KOPT-K1 (cell line): ENCODE measurements around the gene ERVFRD-1.
"Not testable (repeated sequence)": the region's sequence is repeated elsewhere in the genome, so short reads cannot be mapped to it uniquely, and the experiment has no call there.

Source experiments
- H3K27ac ChIP-seq: fragments of 200-600 bp; sonication (generic); 2 replicates; pipeline ENCODE4 v1.5.1; 2016; ENCODE audit warnings: antibody characterized with exemption, mild to moderate bottlenecking, low read depth, low read length; ENCODE audit not compliant: poor library complexity, severe bottlenecking
- H3K36me3 ChIP-seq: fragments of 200-600 bp; sonication (generic); 2 replicates; pipeline ENCODE4 v1.5.1; 2017; ENCODE audit warnings: antibody characterized with exemption, mild to moderate bottlenecking, low read length, moderate library complexity; ENCODE audit not compliant: insufficient read depth
- H3K9me3 ChIP-seq: fragments of 200-600 bp; sonication (generic); 2 replicates; pipeline ENCODE4 v1.5.1; 2017; ENCODE audit warnings: antibody characterized with exemption, low read length, mild to moderate bottlenecking; ENCODE audit not compliant: insufficient read depth, poor library complexity, severe bottlenecking

Gene ERVFRD-1

GRCh38 chr6:11111769-11112437, 378 bp upstream of the ERVFRD-1 start:
- no peaks in the 10 kb centered on the region for H3K9me3 ChIP-seq
- H3K36me3 ChIP-seq: no peaks in the 10 kb centered on the region
- peak overlapping the region; percentile 59 for H3K27ac ChIP-seq

DNA sequence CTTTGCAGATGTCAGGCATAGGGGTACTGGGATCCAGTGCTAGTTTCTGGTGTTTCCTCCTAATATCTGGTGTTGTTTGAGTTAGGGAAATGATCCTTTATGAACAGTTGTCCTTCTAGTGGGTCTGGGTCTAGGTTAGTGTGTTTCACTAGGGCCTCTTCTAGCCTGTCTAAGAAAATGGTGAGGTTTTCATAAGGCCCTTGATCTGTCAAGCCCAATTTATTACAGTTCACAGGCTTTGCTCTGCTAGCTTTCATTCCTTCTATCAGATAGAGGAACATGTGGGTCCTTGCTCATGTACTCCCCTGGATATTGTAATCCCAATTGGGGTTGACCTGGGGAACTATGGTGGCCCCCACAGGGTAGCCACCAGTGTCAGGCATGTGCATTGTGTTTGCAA, 2.8 kb downstream of the ERVFRD-1 start:
- H3K27ac ChIP-seq: no peak overlapping the region
- no peaks in the 10 kb centered on the region for H3K36me3 ChIP-seq
- no peaks in the 10 kb centered on the region for H3K9me3 ChIP-seq

GRCh38 chr6:11103065-11103464, 8.5 kb downstream of the ERVFRD-1 start:
- Histone ChIP-seq H3K27ac (peak overlapping the region; percentile 65), H3K36me3 (peaks cover 11% of the 10 kb centered on the region; the same call in 1 of the 2 replicates), H3K9me3 (peaks cover 17% of the 10 kb centered on the region)

DNA sequence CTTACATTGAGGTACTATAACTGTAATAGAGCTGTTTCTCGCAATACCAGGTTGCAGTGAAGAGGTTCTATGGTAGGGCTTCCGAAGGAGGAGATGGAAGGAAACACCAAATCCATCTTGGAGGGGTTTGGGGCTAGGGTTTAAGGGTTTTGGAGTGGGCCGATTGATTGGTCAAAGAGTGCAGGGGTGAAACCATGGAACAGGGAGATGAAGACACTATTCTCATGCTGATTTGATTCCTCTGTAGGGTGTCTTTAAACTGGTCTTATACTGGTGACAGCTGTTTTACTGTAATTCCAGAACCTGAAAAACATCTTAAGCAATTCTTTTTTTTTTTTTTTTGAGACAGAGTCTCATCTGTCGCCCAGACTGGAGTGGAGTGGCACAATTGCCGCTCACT, 10.1 kb downstream of the ERVFRD-1 start:
- Histone ChIP-seq H3K36me3 (peaks cover 11% of the 10 kb centered on the region; the same call in 1 of the 2 replicates), H3K27ac (no peak overlapping the region), H3K9me3 (peaks cover 17% of the 10 kb centered on the region)

- peaks cover 17% of the 10 kb centered on the region for H3K9me3 ChIP-seq
- peaks cover 11% of the 10 kb centered on the region; the same call in 1 of the 2 replicates for H3K36me3 ChIP-seq
- no peak overlapping the region for H3K27ac ChIP-seq
These were observed 13.5 kb downstream of the ERVFRD-1 start for GRCh38 chr6:11098004-11098403.

DNA sequence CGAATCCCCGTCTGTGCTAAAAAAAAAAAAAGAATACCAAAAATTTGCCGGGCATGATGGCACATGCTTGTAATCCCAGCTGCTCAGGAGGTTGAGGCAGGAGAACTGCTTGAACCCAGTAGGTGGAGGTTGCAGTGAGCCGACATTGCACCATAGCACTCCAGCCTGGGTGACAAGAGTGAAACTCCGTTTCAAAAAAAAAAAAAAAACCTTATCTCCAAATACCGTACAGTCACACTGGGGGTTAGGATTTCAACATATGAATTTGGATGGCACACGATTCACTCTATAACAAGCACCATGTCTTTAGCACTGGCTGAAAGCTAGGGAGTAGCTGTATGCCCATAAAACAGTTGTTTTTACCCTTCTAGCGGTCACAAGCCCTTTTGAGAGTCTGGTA, 14.0 kb downstream of the ERVFRD-1 start:
- H3K9me3 ChIP-seq: peaks cover 17% of the 10 kb centered on the region
- peaks cover 11% of the 10 kb centered on the region; the same call in 1 of the 2 replicates for H3K36me3 ChIP-seq
- no peak overlapping the region for H3K27ac ChIP-seq

GRCh38 chr6:11096109-11096508, 15.4 kb downstream of the ERVFRD-1 start:
- Histone ChIP-seq H3K27ac (peak overlapping the region; percentile 6), H3K9me3 (peaks cover 8% of the 10 kb centered on the region), H3K36me3 (peaks cover 11% of the 10 kb centered on the region; the same call in 1 of the 2 replicates)

- Histone ChIP-seq H3K27ac (peak overlapping the region; percentile 91), H3K36me3 (0 out of 2 replicates have a peak, but pooled peaks cover 6% of the 10 kb centered on the region), H3K9me3 (no peaks in the 10 kb centered on the region)
These were observed 16.6 kb downstream of the ERVFRD-1 start for GRCh38 chr6:11094941-11095340.

DNA sequence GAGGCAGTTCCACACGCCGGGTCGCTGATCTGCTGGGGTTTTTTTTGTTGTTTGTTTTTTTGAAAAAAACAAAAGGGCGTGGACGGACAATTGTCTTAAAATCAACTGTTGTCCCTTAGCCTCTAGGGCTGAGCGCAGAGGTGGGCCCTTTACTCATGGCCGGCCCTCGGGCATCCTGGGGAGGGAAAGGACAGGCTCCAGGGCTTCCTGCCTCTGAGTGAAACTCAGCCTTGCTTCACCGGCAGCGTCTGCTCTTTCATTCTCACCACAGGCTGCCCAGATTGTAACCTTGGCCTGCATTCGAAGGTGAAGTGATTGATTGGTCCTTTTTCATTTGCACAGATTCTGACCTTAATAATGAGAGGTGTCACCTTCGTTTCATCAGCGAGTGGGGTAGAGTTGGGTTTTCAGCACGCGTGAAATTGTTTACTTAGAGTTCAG, 17.1 kb downstream of the ERVFRD-1 start:
- Histone ChIP-seq H3K27ac (peak overlapping the region; percentile 91), H3K9me3 (no peaks in the 10 kb centered on the region), H3K36me3 (0 out of 2 replicates have a peak, but pooled peaks cover 1% of the 10 kb centered on the region)

GRCh38 chr6:11093626-11094410, 17.7 kb downstream of the ERVFRD-1 start, which contains the start of gene SMIM13:
TSS of gene SMIM13 (plus strand) at chr6:11093834. CDS start at chr6:11094314, 480 bp downstream.
- H3K9me3 ChIP-seq: no peaks in the 10 kb centered on the region
- peak within 1 kb of the TSS; percentile 91 for H3K27ac ChIP-seq
- no peaks in the 10 kb centered on the region for H3K36me3 ChIP-seq

DNA sequence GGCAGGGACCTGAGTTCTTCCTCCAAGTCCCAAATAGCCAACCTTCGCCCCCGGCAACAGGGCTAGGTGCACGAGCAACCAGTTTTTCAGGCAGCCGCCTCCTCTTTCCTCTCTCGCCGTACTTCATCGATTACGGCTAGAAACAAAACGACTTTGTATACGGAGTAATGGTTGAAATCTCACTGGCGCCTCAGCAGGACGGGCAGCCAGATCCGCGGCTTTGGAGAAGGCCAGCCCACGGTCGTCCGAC, 18.2 kb downstream of the ERVFRD-1 start:
- H3K36me3 ChIP-seq: no peaks in the 10 kb centered on the region
- peak overlapping the region; percentile 91 for H3K27ac ChIP-seq
- no peaks in the 10 kb centered on the region for H3K9me3 ChIP-seq

GRCh38 chr6:11092668-11093375, 18.7 kb downstream of the ERVFRD-1 start:
- no peaks in the 10 kb centered on the region for H3K9me3 ChIP-seq
- H3K27ac ChIP-seq: peak overlapping the region; percentile 91
- no peaks in the 10 kb centered on the region for H3K36me3 ChIP-seq

- H3K27ac ChIP-seq, H3K9me3 ChIP-seq, H3K36me3 ChIP-seq: not testable (repeated sequence)
These were observed 20.4 kb downstream of the ERVFRD-1 start for GRCh38 chr6:11091141-11091540.

GRCh38 chr6:11089695-11090094, 21.8 kb downstream of the ERVFRD-1 start:
- Histone ChIP-seq H3K27ac (no peak overlapping the region), H3K36me3 (no peaks in the 10 kb centered on the region), H3K9me3 (no peaks in the 10 kb centered on the region)

DNA sequence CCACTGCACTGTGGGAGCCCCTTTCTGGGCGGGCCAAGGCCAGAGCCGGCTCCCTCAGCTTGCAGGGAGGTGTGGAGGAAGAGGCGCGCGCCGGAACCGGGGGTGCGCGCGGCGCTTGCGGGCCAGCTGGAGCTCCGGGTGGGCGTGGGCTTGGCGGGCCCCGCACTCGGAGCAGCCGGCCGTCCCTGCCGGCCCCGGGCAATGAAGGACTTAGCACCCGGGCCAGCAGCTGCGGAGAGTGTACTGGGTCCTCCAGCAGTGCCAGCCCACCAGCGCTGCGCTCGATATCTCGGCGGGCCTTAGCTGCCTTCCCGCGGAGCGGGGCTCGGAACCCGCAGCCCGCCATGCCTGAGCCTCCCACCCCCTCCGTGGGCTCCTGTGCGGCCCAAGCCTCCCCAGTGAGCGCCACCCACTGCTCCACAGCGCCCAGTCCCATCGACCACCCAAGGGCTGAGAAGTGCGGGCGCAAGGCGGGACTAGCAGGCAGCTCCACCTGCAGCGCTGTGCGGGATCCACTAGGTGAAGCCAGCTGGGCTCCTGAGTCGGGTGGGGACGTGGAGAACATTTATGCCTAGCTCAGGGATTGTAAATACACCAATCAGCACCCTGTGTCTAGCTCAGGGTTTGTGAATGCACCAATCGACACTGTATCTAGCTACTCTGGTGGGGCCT, 24.2 kb downstream of the ERVFRD-1 start:
- H3K36me3 ChIP-seq, H3K27ac ChIP-seq, H3K9me3 ChIP-seq: not testable (repeated sequence)
